Measurements from ENCODE around the gene TNKS2. TPM values are rescaled to one million over a fixed set of nuclear protein-coding genes. Genes with fewer than 3 reads are reported as not detected.

The TNKS2 gene
- polyA plus RNA-seq, 1 donor: 38.4 TPM

- DNase-seq (ENCODE audit: low read depth): peak; percentile 77
Measured at GRCh38 chr10:91908337-91909116, 110.3 kb downstream of the TNKS2 start.

GRCh38 chr10:91909117-91909677 is 111.0 kb downstream of the TNKS2 start, which contains the start of gene FGFBP3:
Gene FGFBP3 (minus strand): TSS chr10:91909486. CDS start chr10:91908969, 517 bp downstream.
- DNase-seq (ENCODE audit: low read depth): no peak

DNA sequence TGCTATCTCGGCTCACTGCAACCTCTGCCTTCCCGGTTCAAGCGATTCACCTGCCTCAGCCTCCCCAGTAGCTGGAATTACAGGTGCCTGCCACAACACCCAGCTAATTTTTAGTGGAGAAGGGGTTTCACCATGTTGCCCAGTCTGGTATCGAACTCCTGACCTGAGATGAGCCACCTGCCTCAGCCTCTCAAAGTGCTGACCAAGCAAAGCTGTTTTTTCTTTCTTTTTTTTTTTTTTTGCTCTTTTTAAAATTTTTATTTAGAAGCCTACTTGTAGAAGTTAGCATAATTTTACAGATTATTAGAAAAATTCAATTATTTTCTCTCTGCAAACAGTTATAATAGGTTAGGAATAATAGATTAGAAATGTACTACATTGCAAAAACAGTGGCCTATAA is 112.2 kb downstream of the TNKS2 start:
- DNase-seq (ENCODE audit: low read depth): no peak

Other genes starting within 250 kb of the TNKS2 start
- 161 TPM for gene PPP1R3C, start 165.4 kb upstream of the TNKS2 start, polyA plus RNA-seq (ENCODE audit: insufficient read length)
- gene FGFBP3, start 111.1 kb downstream of the TNKS2 start, polyA plus RNA-seq (ENCODE audit: insufficient read length): 2.1 TPM
- gene BTAF1, start 125.3 kb downstream of the TNKS2 start, polyA plus RNA-seq (ENCODE audit: insufficient read length): 23.7 TPM